Uterus (tissue), 4 donors: ENCODE data around the gene GPD2. TPM values are rescaled to one million over a fixed set of nuclear protein-coding genes. Genes with fewer than 3 reads are reported as not detected.

ENCODE experiments used
- DNase-seq, 2 donors: peaks; one replicate each; pipeline ENCODE4 v3.0.0-alpha.2; 2019 to 2020
- H3K27ac ChIP-seq, 2 donors: fragments of 200-600 bp; sonication (generic); 1 replicate in 1 of 2; 2 replicates in 1 of 2; pipeline ENCODE4 v1.5.1; 2016 to 2018
- H3K27me3 ChIP-seq, 2 donors: fragments of 200-600 bp; sonication (generic); one replicate each; pipeline ENCODE4 v1.5.1; 2018 to 2019; ENCODE audit warnings: control low read depth in 1 of 2
- H3K36me3 ChIP-seq, 2 donors: fragments of 200-600 bp; sonication (generic); one replicate each; pipeline ENCODE4 v1.5.1; 2019; ENCODE audit warnings: control low read depth in 1 of 2
- H3K4me1 ChIP-seq, 2 donors: fragments of 200-600 bp; sonication (generic); one replicate each; pipeline ENCODE4 v1.5.1; 2018 to 2019; ENCODE audit warnings: control low read depth in 1 of 2
- H3K4me3 ChIP-seq, 2 donors: fragments of 200-600 bp; sonication (generic); 1 replicate in 1 of 2; 2 replicates in 1 of 2; pipeline ENCODE4 v1.5.1; 2018 to 2019; ENCODE audit warnings: mild to moderate bottlenecking in 1 of 2
- H3K9me3 ChIP-seq, 2 donors: fragments of 200-600 bp; sonication (generic); one replicate each; pipeline ENCODE4 v1.5.1; 2019; ENCODE audit warnings: control low read depth in 1 of 2
- POLR2A ChIP-seq, 2 donors: fragments of 450-650 bp; IDR thresholded peaks; one replicate each; pipeline ENCODE4 v1.6.1; 2016; ENCODE audit warnings: antibody characterized with exemption in 2 of 2, mild to moderate bottlenecking in 1 of 2, moderate library complexity in 1 of 2
- intact Hi-C: fragments of 100-400 bp; cut with DNase I; formaldehyde crosslinking; loops from one replicate; pipeline ENCODE4 v1.15.1; 2023; ENCODE audit warnings: low total_unique reads
- total RNA-seq, 4 donors: library from RNA; depleted of rRNA in 3 of 4; stranded (reverse); fragments of >200 nt in 3 of 4; gene quantifications; one replicate each; pipeline versions ENCODE4 v1.1.0 to v1.2.4, GENCODE V29; 2014 to 2023
- TF ChIP-seq, protein P1 (sequence below), 4 experiments: fragments of 200-600 bp in 2 of 4; fragments of 450-650 bp in 2 of 4; sonication (generic) in 2 of 4; IDR thresholded peaks; one replicate each; pipeline ENCODE4 v1.5.1; 2016 to 2019; ENCODE audit warnings: antibody characterized with exemption in 4 of 4, mild to moderate bottlenecking in 2 of 4, moderate library complexity in 1 of 4
- donor health status: DM: yes; HTN: yes; CAD: no.

Gene GPD2
- total RNA-seq, 4 donors from 2014 or later: 2.0 to 41.6 (median 32.1) TPM

GRCh38 chr2:156511122-156511521 lies 74.9 kb downstream of the GPD2 start:
- H3K27ac ChIP-seq: no peak overlapping the region
- no peak for TF ChIP-seq POLR2A (IDR thresholded peaks at IDR 0.05)
- TF ChIP-seq, protein P1, sequence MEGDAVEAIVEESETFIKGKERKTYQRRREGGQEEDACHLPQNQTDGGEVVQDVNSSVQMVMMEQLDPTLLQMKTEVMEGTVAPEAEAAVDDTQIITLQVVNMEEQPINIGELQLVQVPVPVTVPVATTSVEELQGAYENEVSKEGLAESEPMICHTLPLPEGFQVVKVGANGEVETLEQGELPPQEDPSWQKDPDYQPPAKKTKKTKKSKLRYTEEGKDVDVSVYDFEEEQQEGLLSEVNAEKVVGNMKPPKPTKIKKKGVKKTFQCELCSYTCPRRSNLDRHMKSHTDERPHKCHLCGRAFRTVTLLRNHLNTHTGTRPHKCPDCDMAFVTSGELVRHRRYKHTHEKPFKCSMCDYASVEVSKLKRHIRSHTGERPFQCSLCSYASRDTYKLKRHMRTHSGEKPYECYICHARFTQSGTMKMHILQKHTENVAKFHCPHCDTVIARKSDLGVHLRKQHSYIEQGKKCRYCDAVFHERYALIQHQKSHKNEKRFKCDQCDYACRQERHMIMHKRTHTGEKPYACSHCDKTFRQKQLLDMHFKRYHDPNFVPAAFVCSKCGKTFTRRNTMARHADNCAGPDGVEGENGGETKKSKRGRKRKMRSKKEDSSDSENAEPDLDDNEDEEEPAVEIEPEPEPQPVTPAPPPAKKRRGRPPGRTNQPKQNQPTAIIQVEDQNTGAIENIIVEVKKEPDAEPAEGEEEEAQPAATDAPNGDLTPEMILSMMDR (IDR thresholded peaks at IDR 0.05): no peak

DNA sequence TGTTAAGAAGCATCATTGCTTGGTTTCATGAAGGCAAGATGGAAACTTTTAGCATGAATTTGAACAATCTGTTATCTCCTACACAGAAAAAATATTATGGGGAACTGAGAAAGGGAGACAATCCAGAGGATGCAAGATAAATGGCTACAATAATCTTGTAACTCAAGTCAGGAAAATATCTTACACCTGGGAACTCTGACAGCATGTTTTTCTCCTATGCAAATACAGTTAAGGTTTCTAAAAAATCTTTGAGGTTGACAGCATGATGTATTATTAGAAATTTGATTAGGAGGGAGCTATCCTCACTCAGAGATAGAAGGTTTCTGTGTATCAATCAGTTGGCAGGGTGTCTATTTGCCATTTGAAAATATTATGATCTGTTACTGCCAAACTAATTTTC lies 75.6 kb downstream of the GPD2 start:
- no peak overlapping the region for H3K27ac ChIP-seq
- no peaks in the 10 kb centered on the region for H3K4me1 ChIP-seq
- H3K9me3 ChIP-seq: no peaks in the 10 kb centered on the region
- no peaks in the 10 kb centered on the region for H3K36me3 ChIP-seq
- no peak overlapping the region for H3K4me3 ChIP-seq
- TF ChIP-seq POLR2A (IDR thresholded peaks at IDR 0.05): no peak
- TF ChIP-seq, protein P1 (IDR thresholded peaks at IDR 0.05): no peak
- no peaks in the 10 kb centered on the region for H3K27me3 ChIP-seq
- intact Hi-C loops: no loop called here
- no peak for DNase-seq

More at GRCh38 chr2:156511122-156511521, 74.9 kb downstream of the GPD2 start:
- intact Hi-C loops: no loop called here
- no peaks in the 10 kb centered on the region for H3K9me3 ChIP-seq
- H3K36me3 ChIP-seq: no peaks in the 10 kb centered on the region
- DNase-seq: no peak
- no peaks in the 10 kb centered on the region for H3K4me1 ChIP-seq
- H3K4me3 ChIP-seq: no peak overlapping the region
- H3K27me3 ChIP-seq: no peaks in the 10 kb centered on the region

DNA sequence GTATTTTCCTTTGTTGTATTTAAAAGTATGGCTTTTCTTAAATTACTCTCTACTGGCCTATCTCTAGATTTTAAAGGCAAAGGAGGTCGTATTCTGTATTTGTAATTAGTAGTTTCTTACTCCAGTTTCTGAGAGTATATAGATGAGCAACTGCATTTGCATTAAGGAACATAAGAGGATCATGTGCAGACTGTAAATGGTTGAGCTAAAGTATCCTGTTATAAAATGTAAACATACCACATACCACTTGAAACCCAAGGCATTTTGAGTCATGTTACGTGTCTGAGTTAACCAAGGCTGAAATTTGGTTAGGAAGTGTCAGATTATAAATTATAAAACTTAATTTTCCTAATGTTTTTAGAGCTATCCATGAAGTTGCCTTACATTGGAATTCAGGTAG lies 76.3 kb downstream of the GPD2 start:
- no peak for DNase-seq

GRCh38 chr2:156513219-156513618 lies 77.0 kb downstream of the GPD2 start:
- Histone ChIP-seq H3K27ac (no peak overlapping the region), H3K4me1 (no peaks in the 10 kb centered on the region), H3K27me3 (no peaks in the 10 kb centered on the region), H3K36me3 (no peaks in the 10 kb centered on the region), H3K4me3 (no peak overlapping the region), H3K9me3 (no peaks in the 10 kb centered on the region)
- no peak for TF ChIP-seq POLR2A (IDR thresholded peaks at IDR 0.05)
- TF ChIP-seq, protein P1 (IDR thresholded peaks at IDR 0.05): no peak
- no peak for DNase-seq
- intact Hi-C loops: no loop called here

More for the DNA sequence above, 76.3 kb downstream of the GPD2 start:
- intact Hi-C loops: no loop called here
- Histone ChIP-seq H3K9me3 (no peaks in the 10 kb centered on the region), H3K27me3 (no peaks in the 10 kb centered on the region), H3K27ac (no peak overlapping the region), H3K4me1 (no peaks in the 10 kb centered on the region), H3K4me3 (no peak overlapping the region), H3K36me3 (no peaks in the 10 kb centered on the region)
- TF ChIP-seq POLR2A (IDR thresholded peaks at IDR 0.05): no peak
- TF ChIP-seq, protein P1 (IDR thresholded peaks at IDR 0.05): no peak

GRCh38 chr2:156517419-156517818 lies 81.2 kb downstream of the GPD2 start:
- TF ChIP-seq, protein P1 (IDR thresholded peaks at IDR 0.05): no peak
- no peak for TF ChIP-seq POLR2A (IDR thresholded peaks at IDR 0.05)
- H3K36me3 ChIP-seq: no peaks in the 10 kb centered on the region
- no peaks in the 10 kb centered on the region for H3K4me1 ChIP-seq
- no peaks in the 10 kb centered on the region for H3K27me3 ChIP-seq
- H3K27ac ChIP-seq: no peak overlapping the region
- no peak for DNase-seq
- H3K4me3 ChIP-seq: no peak overlapping the region
- H3K9me3 ChIP-seq: no peaks in the 10 kb centered on the region
- intact Hi-C loops: no loop called here
